SJCRH30 (cell line): ENCODE measurements around the gene MTMR1. TPM values are rescaled to one million over a fixed set of nuclear protein-coding genes. Genes with fewer than 3 reads are reported as not detected.

Experiments used
- DNase-seq, 2 experiments: peaks; one replicate each; pipeline ENCODE4 v3.0.0-alpha.2; 2015 to 2020
- H3K27ac ChIP-seq: fragments of 250-450 bp; sonication (Bioruptor Pico); 2 replicates; pipeline ENCODE4 v1.5.1; 2020; ENCODE audit warnings: mild to moderate bottlenecking, moderate library complexity
- H3K27me3 ChIP-seq: fragments of 250-450 bp; sonication (Bioruptor Pico); 2 replicates; pipeline ENCODE4 v1.5.1; 2020; ENCODE audit warnings: mild to moderate bottlenecking, moderate library complexity
- H3K36me3 ChIP-seq: fragments of 250-450 bp; sonication (Bioruptor Pico); 2 replicates; pipeline ENCODE4 v1.5.1; 2020; ENCODE audit warnings: mild to moderate bottlenecking, moderate library complexity
- H3K4me1 ChIP-seq: fragments of 250-450 bp; sonication (Bioruptor Pico); 2 replicates; pipeline ENCODE4 v1.5.1; 2020; ENCODE audit warnings: mild to moderate bottlenecking, moderate library complexity
- H3K4me3 ChIP-seq: fragments of 250-450 bp; sonication (Bioruptor Pico); 2 replicates; pipeline ENCODE4 v1.5.1; 2020; ENCODE audit warnings: mild to moderate bottlenecking, moderate library complexity
- H3K9me3 ChIP-seq: fragments of 250-450 bp; sonication (Bioruptor Pico); replicated peaks from 2 replicates; pipeline ENCODE4 v1.5.1; 2020; ENCODE audit warnings: mild to moderate bottlenecking, moderate library complexity
- total RNA-seq: library from RNA; depleted of rRNA; stranded (reverse); fragments of >200 nt; shearing (Covaris generic); gene quantifications from 2 replicates; pipeline ENCODE4 v1.2.3, GENCODE V29; 2014

Gene MTMR1
- total RNA-seq, 1 experiment from 2014 or later = 26.3 TPM

DNA sequence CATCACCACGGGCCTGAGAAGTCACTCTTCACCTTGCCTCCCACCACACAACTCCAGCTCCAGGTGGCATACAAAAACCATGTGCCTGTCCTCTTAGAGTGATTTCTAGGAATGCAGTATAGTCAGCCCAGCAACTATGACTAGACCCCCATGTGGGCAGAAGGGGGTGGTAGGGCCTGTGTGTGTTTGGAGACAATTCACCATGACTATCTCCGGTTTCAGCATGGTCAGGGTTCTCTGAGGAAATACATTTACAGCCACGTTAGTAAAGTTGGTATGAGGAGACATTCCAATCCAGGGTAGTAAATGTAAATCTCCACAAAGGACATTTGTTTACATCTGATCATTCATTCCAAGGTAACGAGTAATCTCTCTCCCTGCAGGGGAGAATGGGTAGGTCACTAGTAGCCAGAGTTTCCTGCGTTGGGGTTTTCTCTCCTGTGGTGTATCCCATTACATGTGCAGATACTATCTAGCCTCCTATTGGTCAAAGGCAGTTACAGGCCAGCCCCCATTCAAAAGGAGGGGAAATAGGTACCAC is 4.2 kb upstream of the MTMR1 start:
- peak overlapping the region; percentile 5; the same call in 1 of the 2 replicates for H3K4me3 ChIP-seq
- no peaks in the 10 kb centered on the region for H3K27me3 ChIP-seq
- H3K4me1 ChIP-seq = peaks cover 21% of the 10 kb centered on the region
- peak; percentile 78 to 81 for DNase-seq
- H3K27ac ChIP-seq = peak overlapping the region; percentile 80
- no peaks in the 10 kb centered on the region for H3K36me3 ChIP-seq
- no peaks in the 10 kb centered on the region for H3K9me3 ChIP-seq

DNA sequence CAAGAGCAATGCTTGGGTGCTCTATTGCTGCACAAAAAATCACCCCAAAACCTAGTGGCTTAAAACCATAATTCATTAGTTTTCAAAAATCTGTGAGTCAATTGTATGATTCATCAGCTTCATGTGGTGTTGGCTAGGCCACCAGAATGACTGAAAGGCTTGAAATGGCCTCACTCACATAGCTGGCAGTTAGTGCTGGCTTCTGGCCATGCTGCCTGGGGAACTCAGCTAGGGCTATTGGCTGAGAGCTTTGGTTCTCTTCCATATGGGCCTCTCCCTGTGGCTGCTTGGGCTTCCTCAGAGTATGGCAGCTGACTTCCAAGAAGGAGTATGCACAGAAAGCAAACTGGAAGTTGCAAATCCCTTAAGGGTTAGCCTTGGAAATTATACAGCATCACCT is 3.1 kb upstream of the MTMR1 start:
- H3K4me1 ChIP-seq = peaks cover 28% of the 10 kb centered on the region
- no peak overlapping the region; the same call in 1 of the 2 replicates for H3K27ac ChIP-seq
- no peaks in the 10 kb centered on the region for H3K36me3 ChIP-seq
- H3K9me3 ChIP-seq = no peaks in the 10 kb centered on the region
- no peaks in the 10 kb centered on the region for H3K27me3 ChIP-seq
- peak; percentile 6 to 22 for DNase-seq
- H3K4me3 ChIP-seq = no peak overlapping the region

DNA sequence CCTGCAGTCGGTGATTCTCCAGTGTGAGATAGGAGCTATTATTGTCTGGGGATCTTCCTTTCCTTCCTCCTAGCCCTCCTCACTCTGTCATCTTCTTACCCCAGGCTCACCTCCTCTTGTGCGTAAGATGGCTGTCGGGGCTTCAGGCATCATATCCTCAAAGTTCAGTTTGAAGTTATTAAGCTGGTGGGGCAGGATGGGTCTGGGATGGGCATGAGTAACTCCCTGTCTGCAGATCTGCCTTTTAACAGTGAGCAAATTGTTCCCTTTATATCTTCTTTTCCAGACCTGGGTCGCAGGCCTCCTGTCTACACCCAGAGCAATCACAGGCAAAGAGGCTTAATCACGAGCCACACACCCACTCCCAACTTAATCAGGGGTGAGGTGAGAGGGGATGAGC is 900 bp upstream of the MTMR1 start:
- Histone ChIP-seq H3K9me3 (no peaks in the 10 kb centered on the region), H3K27ac (peak overlapping the region; percentile 68), H3K36me3 (no peaks in the 10 kb centered on the region), H3K27me3 (no peaks in the 10 kb centered on the region), H3K4me3 (peak overlapping the region; percentile 58), H3K4me1 (peaks cover 28% of the 10 kb centered on the region)
- peak in 1 of 2 experiments; percentile 13 for DNase-seq

DNA sequence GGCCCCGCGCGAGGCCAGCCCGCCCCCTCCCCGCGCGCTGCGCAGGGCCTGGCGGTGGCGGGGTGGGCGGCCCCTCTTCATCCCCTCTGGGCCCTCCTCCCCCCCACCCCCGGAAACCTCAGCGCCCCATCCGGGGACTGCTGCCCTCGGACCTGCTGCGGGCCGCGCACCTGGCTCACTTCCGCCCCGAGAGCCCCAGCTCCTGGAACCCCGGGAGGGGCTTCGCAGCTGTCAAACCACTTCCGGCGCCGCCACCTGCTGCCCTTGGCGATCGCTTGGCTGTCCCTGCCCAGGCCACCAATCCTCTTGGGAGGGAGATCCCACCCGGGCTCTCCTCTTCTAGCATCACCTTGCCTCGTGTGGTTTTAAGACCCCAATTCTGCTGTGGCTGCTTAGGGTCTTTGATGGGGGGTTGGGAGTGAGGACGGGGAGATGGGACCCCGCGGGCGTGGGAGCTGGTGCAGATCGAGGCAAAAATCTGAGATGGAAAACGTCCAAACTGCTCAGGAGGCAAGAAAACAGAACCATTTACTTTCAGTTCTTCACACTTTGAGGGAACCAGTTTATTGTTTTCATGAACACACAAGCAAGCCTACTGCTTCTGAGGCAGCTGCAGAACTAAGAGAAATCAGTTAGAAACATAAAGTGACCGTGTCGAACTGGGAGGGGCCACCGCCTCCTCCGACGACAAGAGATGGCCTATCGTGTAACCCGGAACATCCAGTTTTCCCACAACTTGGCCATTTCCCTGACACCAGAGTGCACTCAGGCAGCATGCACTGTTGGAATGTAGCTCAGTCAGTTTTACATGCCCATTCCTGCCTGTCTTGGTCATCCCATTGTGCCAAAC is 754 bp downstream of the MTMR1 start:
- peak overlapping the region; percentile 96 for H3K27ac ChIP-seq
- no peaks in the 10 kb centered on the region for H3K27me3 ChIP-seq
- no peaks in the 10 kb centered on the region for H3K9me3 ChIP-seq
- no peaks in the 10 kb centered on the region for H3K36me3 ChIP-seq
- peak overlapping the region; percentile 58 for H3K4me3 ChIP-seq
- peaks cover 14% of the 10 kb centered on the region for H3K4me1 ChIP-seq
- peak; percentile 86 to 90 for DNase-seq

DNA sequence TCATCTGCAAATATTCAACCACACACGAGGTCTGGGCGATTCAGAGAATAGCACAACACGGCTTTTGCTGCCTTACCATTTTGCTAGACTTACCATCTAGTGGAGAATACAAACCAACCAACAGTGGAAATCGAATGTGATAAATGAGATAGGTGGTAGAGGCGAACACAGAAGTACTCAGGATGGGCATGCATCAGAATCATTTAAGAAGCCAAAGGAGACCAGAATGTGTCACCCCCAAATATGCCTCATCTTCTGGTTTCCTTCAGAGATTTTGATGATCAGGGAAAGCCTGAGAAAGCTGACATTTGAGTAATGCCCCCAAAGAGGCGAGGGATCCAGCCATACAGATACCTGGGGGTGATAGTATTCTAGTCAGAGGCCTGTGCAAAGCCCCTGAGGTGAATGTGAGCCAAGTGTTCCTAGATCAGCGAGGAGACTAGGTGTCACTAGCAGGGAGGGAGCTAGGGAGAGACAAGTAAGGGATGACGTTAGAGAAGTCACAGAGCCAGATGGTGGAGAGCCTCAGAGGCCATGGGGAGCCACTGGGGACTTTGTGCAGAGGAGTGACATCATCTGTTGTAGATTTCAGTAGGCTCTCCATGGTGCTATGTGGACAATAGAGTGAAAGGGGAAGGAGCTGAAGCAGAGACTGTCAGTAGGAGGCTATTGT is 1.7 kb downstream of the MTMR1 start:
- no peaks in the 10 kb centered on the region for H3K27me3 ChIP-seq
- peak overlapping the region; percentile 96 for H3K27ac ChIP-seq
- DNase-seq = peak in 1 of 2 experiments; percentile 5
- no peaks in the 10 kb centered on the region for H3K9me3 ChIP-seq
- H3K4me3 ChIP-seq = peak overlapping the region; percentile 58; the same call in 1 of the 2 replicates
- H3K36me3 ChIP-seq = no peaks in the 10 kb centered on the region
- H3K4me1 ChIP-seq = peaks cover 10% of the 10 kb centered on the region

DNA sequence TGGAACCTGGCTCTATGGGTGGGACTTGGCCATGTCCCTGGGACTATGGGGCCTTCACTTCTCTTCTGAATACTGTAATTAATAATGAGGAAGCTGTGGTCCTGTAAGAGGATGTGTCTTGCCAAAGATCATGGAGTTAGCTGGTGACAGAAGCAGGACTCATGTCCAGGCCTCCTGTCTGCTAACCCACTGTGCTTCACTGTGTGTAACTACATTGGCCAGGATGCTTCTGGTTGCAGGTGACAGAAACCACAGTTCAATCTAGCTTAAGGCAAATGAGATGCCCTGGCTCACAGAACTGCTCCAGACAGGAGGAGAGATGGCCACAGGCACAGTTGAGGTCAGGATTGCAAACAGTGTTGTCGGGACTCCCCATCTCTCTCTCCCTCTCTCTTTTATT is 3.1 kb downstream of the MTMR1 start:
- Histone ChIP-seq H3K27me3 (no peaks in the 10 kb centered on the region), H3K4me3 (no peak overlapping the region), H3K4me1 (peaks cover 10% of the 10 kb centered on the region), H3K9me3 (no peaks in the 10 kb centered on the region), H3K27ac (no peak overlapping the region), H3K36me3 (no peaks in the 10 kb centered on the region)
- DNase-seq = no peak

DNA sequence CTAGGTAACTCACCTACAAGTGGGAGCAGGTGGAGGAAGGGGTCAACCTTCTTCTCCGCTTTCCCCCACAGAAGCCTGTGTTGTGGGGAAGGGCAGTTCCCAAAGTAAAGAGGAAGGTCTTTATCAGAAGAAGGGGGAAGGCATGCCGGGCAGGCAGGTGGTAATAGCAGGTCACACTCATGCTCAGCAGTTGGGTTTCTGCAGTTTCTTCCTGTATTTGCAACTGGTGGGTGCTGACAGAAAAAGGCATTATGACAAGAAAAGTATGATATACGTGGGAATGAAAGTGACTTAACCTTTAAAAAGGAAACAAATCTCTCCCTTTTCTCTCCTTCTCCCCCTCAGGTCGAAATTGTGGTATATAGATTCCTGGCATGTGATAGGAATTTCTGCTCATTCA is 3.7 kb downstream of the MTMR1 start:
- H3K9me3 ChIP-seq = no peaks in the 10 kb centered on the region
- no peak for DNase-seq
- no peaks in the 10 kb centered on the region for H3K27me3 ChIP-seq
- no peak overlapping the region for H3K4me3 ChIP-seq
- peaks cover 8% of the 10 kb centered on the region for H3K4me1 ChIP-seq
- no peak overlapping the region for H3K27ac ChIP-seq
- 0 out of 2 replicates have a peak, but pooled peaks cover 2% of the 10 kb centered on the region for H3K36me3 ChIP-seq

DNA sequence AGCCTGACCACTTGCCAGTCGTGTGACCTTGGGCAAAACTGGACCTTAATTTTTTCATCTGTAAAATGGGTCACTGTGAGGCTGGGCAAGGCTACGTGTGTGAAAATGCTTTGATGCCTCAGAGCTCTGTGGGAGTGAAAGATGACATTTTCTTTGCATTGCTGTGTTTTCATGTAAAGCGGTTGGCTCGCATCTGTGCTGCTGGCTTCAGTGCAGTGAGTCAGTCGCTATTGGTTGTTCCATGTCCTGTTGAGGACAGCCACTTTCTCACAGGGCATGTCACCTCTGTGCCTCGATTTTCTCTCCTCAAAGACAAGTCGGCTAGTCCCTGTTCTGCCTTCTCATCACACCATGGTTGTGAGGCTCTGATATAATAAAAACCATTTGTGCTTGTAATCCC is 4.4 kb downstream of the MTMR1 start:
- Histone ChIP-seq H3K4me1 (peaks cover 7% of the 10 kb centered on the region), H3K4me3 (no peak overlapping the region), H3K27ac (no peak overlapping the region), H3K27me3 (no peaks in the 10 kb centered on the region), H3K9me3 (no peaks in the 10 kb centered on the region), H3K36me3 (0 out of 2 replicates have a peak, but pooled peaks cover 2% of the 10 kb centered on the region)
- no peak for DNase-seq

DNA sequence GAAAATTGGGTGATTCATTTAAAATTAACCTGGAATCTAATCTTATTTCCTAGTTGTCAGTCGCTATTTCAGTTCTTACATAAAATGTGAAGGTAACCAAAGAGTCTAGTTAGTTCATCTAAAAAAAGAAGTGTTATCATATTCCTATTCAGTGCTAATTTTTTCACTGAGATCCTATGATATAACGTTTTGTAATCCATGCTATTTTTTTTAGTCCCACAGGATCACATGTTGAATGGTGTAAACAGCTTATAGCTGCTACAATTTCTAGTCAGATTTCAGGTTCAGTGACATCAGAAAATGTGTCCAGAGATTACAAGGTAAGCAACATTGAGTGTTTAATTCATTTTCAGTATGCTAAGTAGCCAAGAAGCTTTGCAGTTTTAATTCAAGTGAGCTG is 5.8 kb downstream of the MTMR1 start:
- peaks cover 7% of the 10 kb centered on the region for H3K4me1 ChIP-seq
- no peak overlapping the region for H3K27ac ChIP-seq
- 0 out of 2 replicates have a peak, but pooled peaks cover 2% of the 10 kb centered on the region for H3K36me3 ChIP-seq

DNA sequence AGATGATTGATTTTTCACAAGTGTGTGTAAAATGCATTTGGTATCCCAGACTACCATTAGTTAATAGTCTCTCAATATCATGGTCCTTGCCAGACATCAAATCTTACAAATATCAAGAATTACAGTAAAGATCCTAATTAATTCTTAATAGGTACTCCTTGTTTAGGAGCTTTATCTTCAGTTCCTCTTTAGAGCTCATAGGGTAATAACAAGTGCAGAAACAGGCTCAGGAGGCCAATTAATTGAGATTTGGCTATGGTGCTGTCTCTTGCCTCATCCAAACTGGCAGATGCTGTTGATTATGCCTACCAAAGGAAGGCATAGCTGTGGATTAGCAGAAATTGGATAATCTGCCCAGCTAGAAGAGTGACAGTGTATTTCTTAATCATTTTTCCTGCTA is 6.9 kb downstream of the MTMR1 start:
- 0 out of 2 replicates have a peak, but pooled peaks cover 2% of the 10 kb centered on the region for H3K36me3 ChIP-seq
- H3K4me3 ChIP-seq = no peak overlapping the region
- no peaks in the 10 kb centered on the region for H3K27me3 ChIP-seq
- DNase-seq = no peak
- no peaks in the 10 kb centered on the region for H3K9me3 ChIP-seq
- H3K4me1 ChIP-seq = no peaks in the 10 kb centered on the region; the same call in 1 of the 2 replicates
- H3K27ac ChIP-seq = no peak overlapping the region

More for the DNA sequence above, 5.8 kb downstream of the MTMR1 start:
- no peak overlapping the region for H3K4me3 ChIP-seq
- no peaks in the 10 kb centered on the region for H3K9me3 ChIP-seq
- no peaks in the 10 kb centered on the region for H3K27me3 ChIP-seq
- DNase-seq = no peak

DNA sequence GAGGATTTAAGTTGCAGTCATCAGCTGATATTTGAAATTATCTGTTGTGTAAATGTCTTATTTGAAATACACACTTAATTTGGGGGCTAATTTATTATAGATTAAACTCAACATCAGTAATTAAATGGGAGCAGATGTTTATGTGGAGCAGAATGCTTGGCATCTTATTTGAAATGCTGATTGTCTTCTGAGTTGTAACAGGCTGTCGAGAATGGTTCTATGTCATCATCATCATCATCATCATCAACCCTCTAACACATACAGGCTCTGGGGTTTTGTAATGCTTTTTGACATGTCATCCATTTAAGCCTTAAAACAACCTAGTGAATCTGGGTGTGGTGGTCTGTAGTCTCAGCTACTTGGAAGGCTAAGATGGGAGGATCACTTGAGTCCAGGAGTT is 8.2 kb downstream of the MTMR1 start:
- Histone ChIP-seq H3K27me3 (no peaks in the 10 kb centered on the region), H3K4me3 (no peak overlapping the region), H3K9me3 (no peaks in the 10 kb centered on the region), H3K4me1 (no peaks in the 10 kb centered on the region), H3K36me3 (0 out of 2 replicates have a peak, but pooled peaks cover 6% of the 10 kb centered on the region), H3K27ac (no peak overlapping the region)
- DNase-seq = no peak

DNA sequence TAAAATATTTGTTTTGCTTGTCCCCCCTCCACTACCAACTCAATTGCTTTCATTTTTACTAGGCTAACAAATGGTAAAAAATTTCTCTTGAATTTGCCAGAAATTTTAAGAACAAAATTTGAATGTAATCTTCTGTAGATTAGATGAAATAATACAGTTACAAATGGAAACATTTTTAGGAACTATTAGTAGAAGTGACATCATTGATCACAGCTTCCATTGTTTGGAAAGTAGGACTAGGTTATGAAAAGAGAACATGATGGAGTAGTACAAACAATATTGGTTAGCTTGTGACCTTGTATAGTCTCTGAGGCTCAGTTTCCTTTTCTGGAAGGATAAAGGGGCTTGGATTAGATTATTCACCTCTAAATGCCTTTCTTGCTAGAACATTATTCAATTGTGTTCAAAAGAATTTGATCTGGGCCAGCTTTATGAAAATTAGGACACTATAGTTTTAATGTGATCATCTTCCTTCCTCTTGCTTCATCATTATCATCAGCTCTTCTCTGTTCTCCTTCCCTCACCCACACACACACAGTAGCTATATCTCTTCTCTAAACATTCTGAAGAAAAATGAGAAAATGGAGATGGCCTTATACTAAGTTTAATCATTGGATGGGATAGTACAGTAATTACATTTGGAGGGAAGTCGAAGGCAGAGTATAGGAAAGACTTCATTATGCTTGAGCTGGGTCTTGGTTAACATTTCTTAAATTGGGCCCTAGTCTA is 9.9 kb downstream of the MTMR1 start:
- no peak overlapping the region for H3K27ac ChIP-seq
- H3K4me3 ChIP-seq = no peak overlapping the region
- no peaks in the 10 kb centered on the region for H3K9me3 ChIP-seq
- no peaks in the 10 kb centered on the region for H3K27me3 ChIP-seq
- H3K36me3 ChIP-seq = 0 out of 2 replicates have a peak, but pooled peaks cover 6% of the 10 kb centered on the region
- H3K4me1 ChIP-seq = no peaks in the 10 kb centered on the region
- DNase-seq = no peak

DNA sequence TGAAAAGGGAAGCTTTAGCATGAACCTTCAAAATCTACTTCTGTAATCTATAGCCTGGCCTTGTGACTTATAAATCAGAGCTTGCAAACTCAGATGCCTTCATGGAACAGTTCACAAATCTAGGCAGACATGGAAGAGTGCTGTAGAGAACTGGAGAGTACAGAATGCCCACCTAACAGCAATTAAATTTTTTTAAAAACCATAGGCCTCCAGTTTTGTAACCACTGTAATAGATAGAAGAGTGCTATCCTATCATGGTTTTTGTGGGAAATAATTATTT is 10.4 kb downstream of the MTMR1 start:
- no peaks in the 10 kb centered on the region for H3K4me1 ChIP-seq
- no peak overlapping the region for H3K27ac ChIP-seq
- no peaks in the 10 kb centered on the region for H3K27me3 ChIP-seq
- no peak for DNase-seq
- H3K36me3 ChIP-seq = 0 out of 2 replicates have a peak, but pooled peaks cover 6% of the 10 kb centered on the region
- no peaks in the 10 kb centered on the region for H3K9me3 ChIP-seq
- H3K4me3 ChIP-seq = no peak overlapping the region

DNA sequence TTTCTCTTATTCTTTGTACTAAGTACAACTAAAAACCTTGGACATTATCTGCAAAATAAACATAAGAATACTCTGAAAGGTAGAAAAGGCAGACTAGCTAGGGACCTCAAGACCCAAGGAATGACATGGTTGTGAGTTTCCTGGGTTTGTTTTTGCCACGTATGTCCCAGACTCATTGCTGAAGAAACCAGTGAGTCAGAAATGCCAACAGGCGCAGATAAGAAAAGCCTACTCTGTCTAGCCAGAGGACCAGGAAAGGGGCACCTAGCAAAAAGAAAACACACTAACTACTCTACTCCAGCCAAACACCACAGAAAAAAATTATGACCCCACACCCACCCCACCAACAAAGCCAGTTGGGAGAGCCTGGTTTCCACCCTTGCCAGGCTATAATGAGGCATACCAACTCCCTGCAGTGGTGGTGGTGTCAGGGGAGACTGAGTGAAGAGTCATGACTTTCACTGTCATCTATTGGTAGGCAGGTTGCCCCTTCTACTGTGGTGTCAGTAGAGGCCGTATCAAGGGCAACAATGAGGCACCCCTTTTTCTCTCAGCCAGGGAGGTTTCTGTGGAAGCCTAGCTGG is 10.9 kb downstream of the MTMR1 start:
- H3K27ac ChIP-seq = no peak overlapping the region
- DNase-seq = no peak
- no peaks in the 10 kb centered on the region for H3K27me3 ChIP-seq
- H3K36me3 ChIP-seq = 0 out of 2 replicates have a peak, but pooled peaks cover 6% of the 10 kb centered on the region
- no peaks in the 10 kb centered on the region for H3K4me1 ChIP-seq
- no peak overlapping the region for H3K4me3 ChIP-seq
- no peaks in the 10 kb centered on the region for H3K9me3 ChIP-seq
